ENCODE results near the gene ANKDD1A.

Gene ANKDD1A

GRCh38 chr15:64925335-64926330 lies 13.9 kb downstream of the ANKDD1A start:
- H3K36me3 ChIP-seq (ENCODE audit: control insufficient read depth, insufficient read depth, low read length): no peaks in the 10 kb centered on the region
- H3K9ac ChIP-seq (ENCODE audit: low read length): no peak overlapping the region
- no peaks in the 10 kb centered on the region; the same call in 1 of the 2 replicates for H3K4me1 ChIP-seq (ENCODE audit: control insufficient read depth, insufficient read depth, low read length)
- no peak overlapping the region for H3K4me3 ChIP-seq (ENCODE audit: low read depth, low read length)
- no peaks in the 10 kb centered on the region for H3K27me3 ChIP-seq (ENCODE audit: control insufficient read depth, insufficient read depth, low read length)
- no peak overlapping the region for H3K27ac ChIP-seq (ENCODE audit: low read depth, low read length)
- 0 out of 2 replicates have a peak, but pooled peaks cover 3% of the 10 kb centered on the region for H3K9me3 ChIP-seq (ENCODE audit: control insufficient read depth, insufficient read depth, low read depth, low read length)

- H3K4me3 ChIP-seq (ENCODE audit: low read depth, low read length): no peak overlapping the region
- H3K36me3 ChIP-seq (ENCODE audit: control insufficient read depth, insufficient read depth, low read length): no peaks in the 10 kb centered on the region
- no peak overlapping the region for H3K27ac ChIP-seq (ENCODE audit: low read depth, low read length)
- H3K4me1 ChIP-seq (ENCODE audit: control insufficient read depth, insufficient read depth, low read length): no peaks in the 10 kb centered on the region; the same call in 1 of the 2 replicates
- H3K9ac ChIP-seq (ENCODE audit: low read length): no peak overlapping the region
- H3K9me3 ChIP-seq (ENCODE audit: control insufficient read depth, insufficient read depth, low read depth, low read length): 0 out of 2 replicates have a peak, but pooled peaks cover 3% of the 10 kb centered on the region
- no peaks in the 10 kb centered on the region for H3K27me3 ChIP-seq (ENCODE audit: control insufficient read depth, insufficient read depth, low read length)
Observed at GRCh38 chr15:64926661-64927060, 15.0 kb downstream of the ANKDD1A start.

GRCh38 chr15:64928626-64929220 lies 17.0 kb downstream of the ANKDD1A start:
- no peak overlapping the region for H3K9ac ChIP-seq (ENCODE audit: low read length)
- H3K9me3 ChIP-seq (ENCODE audit: control insufficient read depth, insufficient read depth, low read depth, low read length): no peaks in the 10 kb centered on the region
- no peaks in the 10 kb centered on the region for H3K27me3 ChIP-seq (ENCODE audit: control insufficient read depth, insufficient read depth, low read length)
- H3K36me3 ChIP-seq (ENCODE audit: control insufficient read depth, insufficient read depth, low read length): no peaks in the 10 kb centered on the region
- no peak overlapping the region for H3K27ac ChIP-seq (ENCODE audit: low read depth, low read length)
- no peaks in the 10 kb centered on the region; the same call in 1 of the 2 replicates for H3K4me1 ChIP-seq (ENCODE audit: control insufficient read depth, insufficient read depth, low read length)
- no peak overlapping the region for H3K4me3 ChIP-seq (ENCODE audit: low read depth, low read length)

- no peaks in the 10 kb centered on the region; the same call in 1 of the 2 replicates for H3K4me1 ChIP-seq (ENCODE audit: control insufficient read depth, insufficient read depth, low read length)
- H3K9me3 ChIP-seq (ENCODE audit: control insufficient read depth, insufficient read depth, low read depth, low read length): no peaks in the 10 kb centered on the region
- H3K27ac ChIP-seq (ENCODE audit: low read depth, low read length): no peak overlapping the region
- H3K27me3 ChIP-seq (ENCODE audit: control insufficient read depth, insufficient read depth, low read length): no peaks in the 10 kb centered on the region
- no peak overlapping the region for H3K9ac ChIP-seq (ENCODE audit: low read length)
- no peak overlapping the region for H3K4me3 ChIP-seq (ENCODE audit: low read depth, low read length)
- H3K36me3 ChIP-seq (ENCODE audit: control insufficient read depth, insufficient read depth, low read length): 0 out of 2 replicates have a peak, but pooled peaks cover 3% of the 10 kb centered on the region
Observed at GRCh38 chr15:64930019-64930652, 18.4 kb downstream of the ANKDD1A start.

GRCh38 chr15:64930778-64931371 lies 19.2 kb downstream of the ANKDD1A start:
- Histone ChIP-seq H3K4me3 (ENCODE audit: low read depth, low read length) (no peak overlapping the region), H3K9me3 (ENCODE audit: control insufficient read depth, insufficient read depth, low read depth, low read length) (no peaks in the 10 kb centered on the region), H3K36me3 (ENCODE audit: control insufficient read depth, insufficient read depth, low read length) (0 out of 2 replicates have a peak, but pooled peaks cover 3% of the 10 kb centered on the region), H3K27ac (ENCODE audit: low read depth, low read length) (no peak overlapping the region), H3K27me3 (ENCODE audit: control insufficient read depth, insufficient read depth, low read length) (no peaks in the 10 kb centered on the region), H3K4me1 (ENCODE audit: control insufficient read depth, insufficient read depth, low read length) (no peaks in the 10 kb centered on the region), H3K9ac (ENCODE audit: low read length) (no peak overlapping the region)

GRCh38 chr15:64931381-64931780 lies 19.7 kb downstream of the ANKDD1A start:
- Histone ChIP-seq H3K27ac (ENCODE audit: low read depth, low read length) (no peak overlapping the region), H3K4me1 (ENCODE audit: control insufficient read depth, insufficient read depth, low read length) (no peaks in the 10 kb centered on the region), H3K9me3 (ENCODE audit: control insufficient read depth, insufficient read depth, low read depth, low read length) (no peaks in the 10 kb centered on the region), H3K4me3 (ENCODE audit: low read depth, low read length) (no peak overlapping the region), H3K9ac (ENCODE audit: low read length) (no peak overlapping the region), H3K27me3 (ENCODE audit: control insufficient read depth, insufficient read depth, low read length) (no peaks in the 10 kb centered on the region), H3K36me3 (ENCODE audit: control insufficient read depth, insufficient read depth, low read length) (0 out of 2 replicates have a peak, but pooled peaks cover 3% of the 10 kb centered on the region)

- no peaks in the 10 kb centered on the region for H3K27me3 ChIP-seq (ENCODE audit: control insufficient read depth, insufficient read depth, low read length)
- no peaks in the 10 kb centered on the region for H3K9me3 ChIP-seq (ENCODE audit: control insufficient read depth, insufficient read depth, low read depth, low read length)
- 0 out of 2 replicates have a peak, but pooled peaks cover 3% of the 10 kb centered on the region for H3K36me3 ChIP-seq (ENCODE audit: control insufficient read depth, insufficient read depth, low read length)
Observed at GRCh38 chr15:64934023-64934422, 22.3 kb downstream of the ANKDD1A start.

GRCh38 chr15:64938192-64938591 lies 26.5 kb downstream of the ANKDD1A start:
- Histone ChIP-seq H3K27me3 (ENCODE audit: control insufficient read depth, insufficient read depth, low read length) (no peaks in the 10 kb centered on the region), H3K36me3 (ENCODE audit: control insufficient read depth, insufficient read depth, low read length) (0 out of 2 replicates have a peak, but pooled peaks cover 3% of the 10 kb centered on the region), H3K4me3 (ENCODE audit: low read depth, low read length) (no peak overlapping the region), H3K9ac (ENCODE audit: low read length) (no peak overlapping the region), H3K27ac (ENCODE audit: low read depth, low read length) (no peak overlapping the region), H3K9me3 (ENCODE audit: control insufficient read depth, insufficient read depth, low read depth, low read length) (no peaks in the 10 kb centered on the region), H3K4me1 (ENCODE audit: control insufficient read depth, insufficient read depth, low read length) (no peaks in the 10 kb centered on the region)

More at GRCh38 chr15:64934023-64934422, 22.3 kb downstream of the ANKDD1A start:
- no peak overlapping the region for H3K4me3 ChIP-seq (ENCODE audit: low read depth, low read length)
- no peak overlapping the region for H3K27ac ChIP-seq (ENCODE audit: low read depth, low read length)
- no peaks in the 10 kb centered on the region for H3K4me1 ChIP-seq (ENCODE audit: control insufficient read depth, insufficient read depth, low read length)
- no peak overlapping the region for H3K9ac ChIP-seq (ENCODE audit: low read length)

GRCh38 chr15:64942356-64942755 lies 30.7 kb downstream of the ANKDD1A start:
- Histone ChIP-seq H3K4me1 (ENCODE audit: control insufficient read depth, insufficient read depth, low read length) (no peaks in the 10 kb centered on the region), H3K27ac (ENCODE audit: low read depth, low read length) (no peak overlapping the region)

GRCh38 chr15:64943512-64944225 lies 32.0 kb downstream of the ANKDD1A start:
- Histone ChIP-seq H3K27ac (ENCODE audit: low read depth, low read length) (no peak overlapping the region), H3K9me3 (ENCODE audit: control insufficient read depth, insufficient read depth, low read depth, low read length) (no peaks in the 10 kb centered on the region), H3K36me3 (ENCODE audit: control insufficient read depth, insufficient read depth, low read length) (no peaks in the 10 kb centered on the region), H3K27me3 (ENCODE audit: control insufficient read depth, insufficient read depth, low read length) (no peaks in the 10 kb centered on the region), H3K9ac (ENCODE audit: low read length) (no peak overlapping the region), H3K4me3 (ENCODE audit: low read depth, low read length) (no peak overlapping the region), H3K4me1 (ENCODE audit: control insufficient read depth, insufficient read depth, low read length) (no peaks in the 10 kb centered on the region)

More at GRCh38 chr15:64942356-64942755, 30.7 kb downstream of the ANKDD1A start:
- no peaks in the 10 kb centered on the region for H3K36me3 ChIP-seq (ENCODE audit: control insufficient read depth, insufficient read depth, low read length)
- no peak overlapping the region for H3K9ac ChIP-seq (ENCODE audit: low read length)
- no peak overlapping the region for H3K4me3 ChIP-seq (ENCODE audit: low read depth, low read length)
- H3K9me3 ChIP-seq (ENCODE audit: control insufficient read depth, insufficient read depth, low read depth, low read length): no peaks in the 10 kb centered on the region
- H3K27me3 ChIP-seq (ENCODE audit: control insufficient read depth, insufficient read depth, low read length): no peaks in the 10 kb centered on the region
